OCI-LY1 (cell line): ENCODE measurements around the gene ARMC9.
"Not testable (repeated sequence)": the region's sequence is repeated elsewhere in the genome, so short reads cannot be mapped to it uniquely, and the experiment has no call there.

Source experiments
- H2AFZ ChIP-seq: fragments of 200-600 bp; sonication (generic), shearing (Covaris generic); 2 replicates; pipeline ENCODE4 v1.6.0; 2014; ENCODE audit warnings: antibody characterized with exemption, mild to moderate bottlenecking, low read length
- H3F3A ChIP-seq: fragments of 200-600 bp; sonication (generic), shearing (Covaris generic); 2 replicates; pipeline ENCODE4 v1.6.0; 2014; ENCODE audit warnings: mild to moderate bottlenecking, antibody characterized with exemption, low read length, moderate library complexity; ENCODE audit not compliant: insufficient read depth
- H3K27ac ChIP-seq: fragments of 200-600 bp; sonication (generic); 2 replicates; pipeline ENCODE4 v1.5.1; 2014; ENCODE audit warnings: low read length, mixed run types, mild to moderate bottlenecking, low read depth; ENCODE audit not compliant: poor library complexity, severe bottlenecking
- H3K27me3 ChIP-seq: fragments of 200-600 bp; sonication (generic); 2 replicates; pipeline ENCODE4 v1.6.0; 2014; ENCODE audit warnings: antibody characterized with exemption, mild to moderate bottlenecking, low read length, moderate library complexity; ENCODE audit not compliant: insufficient read depth
- H3K36me3 ChIP-seq: fragments of 200-600 bp; sonication (generic); 2 replicates; pipeline ENCODE4 v1.6.1; 2014; ENCODE audit warnings: mild to moderate bottlenecking, antibody characterized with exemption, low read length, moderate library complexity, mixed read lengths; ENCODE audit not compliant: insufficient read depth
- H3K4me1 ChIP-seq: fragments of 200-600 bp; sonication (generic); 2 replicates; pipeline ENCODE4 v1.5.1; 2014; ENCODE audit warnings: mild to moderate bottlenecking, low read length, moderate library complexity; ENCODE audit not compliant: insufficient read depth, severe bottlenecking
- H3K4me2 ChIP-seq: fragments of 200-600 bp; sonication (generic), shearing (Covaris generic); 2 replicates; pipeline ENCODE4 v1.6.1; 2014; ENCODE audit warnings: low read length
- H3K4me3 ChIP-seq: fragments of 200-600 bp; sonication (generic); 2 replicates; pipeline ENCODE4 v1.5.1; 2014; ENCODE audit warnings: low read length, low read depth, mild to moderate bottlenecking, mixed read lengths; ENCODE audit not compliant: poor library complexity, severe bottlenecking
- H3K79me2 ChIP-seq: fragments of 200-600 bp; shearing (Covaris generic); 2 replicates; pipeline ENCODE4 v1.6.1; 2016; ENCODE audit warnings: mixed run types, low read length, mixed read lengths; ENCODE audit not compliant: insufficient read depth
- H3K9ac ChIP-seq: fragments of 200-600 bp; sonication (generic), shearing (Covaris generic); 2 replicates; pipeline ENCODE4 v1.6.1; 2014; ENCODE audit warnings: mild to moderate bottlenecking, low read length, mixed read lengths
- H3K9me2 ChIP-seq: fragments of 200-600 bp; sonication (generic), shearing (Covaris generic); 2 replicates; pipeline ENCODE4 v1.6.1; 2014; ENCODE audit warnings: low read depth, mild to moderate bottlenecking, low read length, mixed read lengths
- H3K9me3 ChIP-seq: fragments of 200-600 bp; shearing (Covaris generic); 2 replicates; pipeline ENCODE4 v1.6.1; 2014; ENCODE audit warnings: low read length, mixed read lengths
- H4K20me1 ChIP-seq: fragments of 200-600 bp; sonication (generic), shearing (Covaris generic); 2 replicates; pipeline ENCODE4 v1.6.0; 2016; ENCODE audit warnings: mild to moderate bottlenecking, low read length; ENCODE audit not compliant: insufficient read depth
- TF ChIP-seq, protein P1 (sequence below): fragments of 200-600 bp; sonication (generic), shearing (Covaris generic); IDR thresholded peaks from 2 replicates; pipeline ENCODE4 v1.5.1; 2017; ENCODE audit warnings: mild to moderate bottlenecking, antibody characterized with exemption, low read length, moderate library complexity, mixed read lengths

ARMC9 gene

DNA sequence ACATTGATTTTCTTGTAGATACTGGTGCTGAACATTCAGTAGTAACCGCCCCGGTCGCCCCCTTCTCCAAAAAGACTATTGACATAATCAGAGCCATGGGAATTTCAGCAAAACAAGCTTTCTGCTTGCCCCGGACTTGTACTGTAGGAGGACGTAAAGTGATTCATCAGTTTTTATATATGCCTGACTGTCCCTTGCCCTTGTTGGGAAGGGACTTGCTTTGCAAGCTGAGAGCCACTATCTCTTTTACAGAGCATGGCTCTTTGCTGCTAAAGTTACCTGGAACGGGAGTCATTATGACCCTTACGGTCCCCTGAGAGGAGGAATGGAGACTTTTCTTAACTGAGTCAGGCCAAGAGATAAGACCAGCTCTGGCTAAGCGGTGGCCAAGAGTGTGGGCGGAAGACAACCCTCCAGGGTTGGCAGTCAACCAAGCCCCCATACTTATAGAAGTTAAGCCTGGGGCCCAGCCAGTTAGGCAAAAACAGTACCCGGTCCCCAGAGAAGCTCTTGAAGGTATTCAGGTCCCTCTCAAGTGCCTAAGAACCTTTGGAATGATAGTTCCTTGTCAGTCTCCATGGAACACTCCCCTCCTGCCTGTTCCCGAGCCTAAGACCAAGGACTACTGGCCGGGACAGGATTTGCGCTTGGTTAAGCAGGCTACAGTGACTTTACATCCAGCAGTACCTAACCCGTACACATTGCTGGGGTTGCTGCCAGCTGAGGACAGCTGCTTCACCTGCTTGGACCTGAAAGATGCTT is 205.2 kb downstream of the ARMC9 start:
- not testable (repeated sequence) for H4K20me1 ChIP-seq, H3K4me2 ChIP-seq, H3K4me3 ChIP-seq, H3K36me3 ChIP-seq, H3K9me3 ChIP-seq, H3K9ac ChIP-seq, H3K27ac ChIP-seq, H3K9me2 ChIP-seq, H3K27me3 ChIP-seq, H3F3A ChIP-seq, H2AFZ ChIP-seq, H3K79me2 ChIP-seq
- peaks cover 14% of the 10 kb centered on the region for H3K4me1 ChIP-seq

GRCh38 chr2:231404183-231404578 is 205.8 kb downstream of the ARMC9 start:
- H3K4me2 ChIP-seq, H3K9ac ChIP-seq, H3K27ac ChIP-seq, H3K27me3 ChIP-seq, H3K36me3 ChIP-seq, H3K79me2 ChIP-seq, H3K9me2 ChIP-seq, H2AFZ ChIP-seq, H4K20me1 ChIP-seq, H3K9me3 ChIP-seq, H3K4me3 ChIP-seq, H3F3A ChIP-seq: not testable (repeated sequence)
- H3K4me1 ChIP-seq, result peaks cover 14% of the 10 kb centered on the region

- not testable (repeated sequence) for H3K9me2 ChIP-seq, H3K36me3 ChIP-seq, H3K9ac ChIP-seq, H3K9me3 ChIP-seq, H4K20me1 ChIP-seq, H3K4me3 ChIP-seq, H2AFZ ChIP-seq, H3K4me2 ChIP-seq, H3F3A ChIP-seq, H3K27ac ChIP-seq, H3K79me2 ChIP-seq, H3K4me1 ChIP-seq, H3K27me3 ChIP-seq
- TF ChIP-seq, protein P1, sequence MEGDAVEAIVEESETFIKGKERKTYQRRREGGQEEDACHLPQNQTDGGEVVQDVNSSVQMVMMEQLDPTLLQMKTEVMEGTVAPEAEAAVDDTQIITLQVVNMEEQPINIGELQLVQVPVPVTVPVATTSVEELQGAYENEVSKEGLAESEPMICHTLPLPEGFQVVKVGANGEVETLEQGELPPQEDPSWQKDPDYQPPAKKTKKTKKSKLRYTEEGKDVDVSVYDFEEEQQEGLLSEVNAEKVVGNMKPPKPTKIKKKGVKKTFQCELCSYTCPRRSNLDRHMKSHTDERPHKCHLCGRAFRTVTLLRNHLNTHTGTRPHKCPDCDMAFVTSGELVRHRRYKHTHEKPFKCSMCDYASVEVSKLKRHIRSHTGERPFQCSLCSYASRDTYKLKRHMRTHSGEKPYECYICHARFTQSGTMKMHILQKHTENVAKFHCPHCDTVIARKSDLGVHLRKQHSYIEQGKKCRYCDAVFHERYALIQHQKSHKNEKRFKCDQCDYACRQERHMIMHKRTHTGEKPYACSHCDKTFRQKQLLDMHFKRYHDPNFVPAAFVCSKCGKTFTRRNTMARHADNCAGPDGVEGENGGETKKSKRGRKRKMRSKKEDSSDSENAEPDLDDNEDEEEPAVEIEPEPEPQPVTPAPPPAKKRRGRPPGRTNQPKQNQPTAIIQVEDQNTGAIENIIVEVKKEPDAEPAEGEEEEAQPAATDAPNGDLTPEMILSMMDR, result peak; percentile 34; the same call in 1 of the 2 replicates
These were observed 207.4 kb downstream of the ARMC9 start for GRCh38 chr2:231405601-231406367.

DNA sequence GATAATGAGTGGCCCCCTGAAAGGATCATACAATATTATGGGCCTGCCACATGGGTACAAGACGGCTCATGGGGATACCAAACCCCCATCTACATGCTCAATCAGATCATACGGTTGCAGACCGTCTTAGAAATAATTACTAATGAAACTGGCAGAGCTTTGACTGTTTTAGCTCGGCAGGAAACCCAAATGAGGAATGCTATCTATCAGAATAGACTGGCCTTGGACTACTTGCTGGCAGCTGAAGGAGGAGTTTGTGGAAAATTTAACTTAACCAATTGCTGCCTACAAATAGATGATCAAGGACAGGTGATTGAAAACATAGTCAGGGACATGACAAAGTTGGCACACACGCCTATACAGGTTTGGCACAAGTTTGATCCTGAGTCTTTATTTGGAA is 209.3 kb downstream of the ARMC9 start:
- H3K79me2 ChIP-seq, H3K4me2 ChIP-seq: not testable (repeated sequence)

DNA sequence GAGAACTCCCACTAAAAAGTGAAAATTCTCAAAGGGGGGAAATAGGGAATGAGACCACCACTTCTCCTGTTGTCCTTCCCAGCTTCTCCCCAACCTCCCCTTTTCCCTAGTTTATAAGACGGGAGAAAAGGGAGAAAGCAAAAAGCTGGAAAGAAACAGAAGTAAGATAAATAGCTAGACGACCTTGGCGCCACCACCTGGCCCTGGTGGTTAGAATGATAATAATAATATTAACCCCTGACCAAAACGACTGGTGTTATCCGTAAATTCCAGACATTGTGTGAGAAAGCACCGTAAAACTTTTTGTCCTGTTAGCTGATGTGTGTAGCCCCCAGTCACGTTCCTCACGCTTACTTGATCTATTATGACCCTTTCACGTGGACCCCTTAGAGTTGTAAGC is 209.9 kb downstream of the ARMC9 start:
- not testable (repeated sequence) for H3K27me3 ChIP-seq, H3K9ac ChIP-seq, H3K9me2 ChIP-seq, H3K4me2 ChIP-seq, H3K79me2 ChIP-seq, H3F3A ChIP-seq, H2AFZ ChIP-seq, H4K20me1 ChIP-seq, H3K4me3 ChIP-seq, H3K27ac ChIP-seq
- peaks cover 15% of the 10 kb centered on the region for H3K9me3 ChIP-seq
- peaks cover 13% of the 10 kb centered on the region; the same call in 1 of the 2 replicates for H3K36me3 ChIP-seq
- peaks cover 12% of the 10 kb centered on the region for H3K4me1 ChIP-seq

More for the DNA sequence above, 209.3 kb downstream of the ARMC9 start:
- H3K4me3 ChIP-seq, H3F3A ChIP-seq, H3K27ac ChIP-seq, H3K9me2 ChIP-seq, H2AFZ ChIP-seq, H3K9ac ChIP-seq, H4K20me1 ChIP-seq, H3K27me3 ChIP-seq: not testable (repeated sequence)
- peaks cover 13% of the 10 kb centered on the region; the same call in 1 of the 2 replicates for H3K36me3 ChIP-seq
- H3K9me3 ChIP-seq, result peaks cover 15% of the 10 kb centered on the region
- peaks cover 12% of the 10 kb centered on the region for H3K4me1 ChIP-seq
